ENCODE data around the gene CBFA2T2.

The CBFA2T2 gene

DNA sequence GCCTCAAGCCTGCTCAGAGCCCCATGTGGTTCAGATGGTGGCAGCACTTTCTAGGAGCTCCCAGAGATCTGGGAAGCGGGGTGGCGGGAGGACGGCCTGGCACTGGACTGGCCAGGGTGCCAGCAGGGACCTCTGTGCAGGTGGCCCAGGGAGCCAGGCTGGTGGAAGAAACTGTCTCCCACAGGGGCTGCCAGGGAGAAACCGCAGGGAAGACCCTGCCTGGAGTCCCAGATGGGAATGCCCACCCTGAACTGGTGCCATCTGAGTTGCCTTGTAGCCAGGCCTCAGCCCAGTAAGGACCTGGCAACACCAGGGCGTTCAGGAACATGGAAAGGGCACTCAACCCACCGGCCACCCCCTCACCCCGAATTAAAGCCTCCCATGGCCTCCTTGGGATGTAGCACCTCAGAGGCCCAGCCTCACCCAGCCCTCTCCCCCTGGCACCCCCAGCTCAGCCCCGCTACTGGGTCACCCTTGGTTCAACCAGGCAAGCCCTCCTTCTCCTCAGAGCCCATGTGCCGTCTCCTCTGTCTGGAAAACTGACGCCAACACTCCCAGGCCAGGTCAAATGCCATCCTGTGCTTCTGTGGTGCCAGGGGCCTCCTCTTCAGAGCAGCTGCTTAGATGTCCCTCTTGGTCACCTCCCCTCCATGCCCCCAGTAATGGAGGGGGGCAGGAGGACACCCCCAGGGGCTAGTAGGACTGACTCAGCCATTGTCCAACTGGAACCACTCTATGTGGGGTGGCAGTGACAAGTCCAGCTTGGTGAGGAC is 166.3 kb downstream of the CBFA2T2 start:
- Histone ChIP-seq H4K20me1 (ENCODE audit: insufficient read depth, low read length, poor library complexity, severe bottlenecking) (no peaks in the 10 kb centered on the region), H3K9ac (ENCODE audit: low read depth, low read length, poor library complexity, severe bottlenecking) (no peak overlapping the region), H3K4me2 (ENCODE audit: low read depth, low read length, poor library complexity, severe bottlenecking) (no peak overlapping the region), H3K4me3 (ENCODE audit: low read length, poor library complexity, severe bottlenecking) (no peak overlapping the region), H3K9me3 (ENCODE audit: insufficient read depth, low read depth, low read length) (no peaks in the 10 kb centered on the region), H3F3A (ENCODE audit: low read depth) (no peaks in the 10 kb centered on the region), H3K9me2 (replicated peaks; ENCODE audit: low read depth, low read length) (no peaks in the 10 kb centered on the region), H3K79me2 (ENCODE audit: insufficient read depth, low read length) (no peaks in the 10 kb centered on the region), H2AFZ (ENCODE audit: low read length) (no peak overlapping the region), H3K4me1 (ENCODE audit: insufficient read depth, low read length, poor library complexity, severe bottlenecking) (no peaks in the 10 kb centered on the region), H3K36me3 (ENCODE audit: insufficient read depth, low read length) (no peaks in the 10 kb centered on the region), H3K27me3 (ENCODE audit: insufficient read depth, low read length, poor library complexity, severe bottlenecking) (no peaks in the 10 kb centered on the region)
- TF ChIP-seq EZH2phosphoT487 (IDR thresholded peaks at IDR 0.05; ENCODE audit: borderline replicate concordance) = no peak
- TF ChIP-seq, protein P1, sequence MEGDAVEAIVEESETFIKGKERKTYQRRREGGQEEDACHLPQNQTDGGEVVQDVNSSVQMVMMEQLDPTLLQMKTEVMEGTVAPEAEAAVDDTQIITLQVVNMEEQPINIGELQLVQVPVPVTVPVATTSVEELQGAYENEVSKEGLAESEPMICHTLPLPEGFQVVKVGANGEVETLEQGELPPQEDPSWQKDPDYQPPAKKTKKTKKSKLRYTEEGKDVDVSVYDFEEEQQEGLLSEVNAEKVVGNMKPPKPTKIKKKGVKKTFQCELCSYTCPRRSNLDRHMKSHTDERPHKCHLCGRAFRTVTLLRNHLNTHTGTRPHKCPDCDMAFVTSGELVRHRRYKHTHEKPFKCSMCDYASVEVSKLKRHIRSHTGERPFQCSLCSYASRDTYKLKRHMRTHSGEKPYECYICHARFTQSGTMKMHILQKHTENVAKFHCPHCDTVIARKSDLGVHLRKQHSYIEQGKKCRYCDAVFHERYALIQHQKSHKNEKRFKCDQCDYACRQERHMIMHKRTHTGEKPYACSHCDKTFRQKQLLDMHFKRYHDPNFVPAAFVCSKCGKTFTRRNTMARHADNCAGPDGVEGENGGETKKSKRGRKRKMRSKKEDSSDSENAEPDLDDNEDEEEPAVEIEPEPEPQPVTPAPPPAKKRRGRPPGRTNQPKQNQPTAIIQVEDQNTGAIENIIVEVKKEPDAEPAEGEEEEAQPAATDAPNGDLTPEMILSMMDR (conservative IDR thresholded peaks at IDR 0.05; ENCODE audit: low read length) = no peak

DNA sequence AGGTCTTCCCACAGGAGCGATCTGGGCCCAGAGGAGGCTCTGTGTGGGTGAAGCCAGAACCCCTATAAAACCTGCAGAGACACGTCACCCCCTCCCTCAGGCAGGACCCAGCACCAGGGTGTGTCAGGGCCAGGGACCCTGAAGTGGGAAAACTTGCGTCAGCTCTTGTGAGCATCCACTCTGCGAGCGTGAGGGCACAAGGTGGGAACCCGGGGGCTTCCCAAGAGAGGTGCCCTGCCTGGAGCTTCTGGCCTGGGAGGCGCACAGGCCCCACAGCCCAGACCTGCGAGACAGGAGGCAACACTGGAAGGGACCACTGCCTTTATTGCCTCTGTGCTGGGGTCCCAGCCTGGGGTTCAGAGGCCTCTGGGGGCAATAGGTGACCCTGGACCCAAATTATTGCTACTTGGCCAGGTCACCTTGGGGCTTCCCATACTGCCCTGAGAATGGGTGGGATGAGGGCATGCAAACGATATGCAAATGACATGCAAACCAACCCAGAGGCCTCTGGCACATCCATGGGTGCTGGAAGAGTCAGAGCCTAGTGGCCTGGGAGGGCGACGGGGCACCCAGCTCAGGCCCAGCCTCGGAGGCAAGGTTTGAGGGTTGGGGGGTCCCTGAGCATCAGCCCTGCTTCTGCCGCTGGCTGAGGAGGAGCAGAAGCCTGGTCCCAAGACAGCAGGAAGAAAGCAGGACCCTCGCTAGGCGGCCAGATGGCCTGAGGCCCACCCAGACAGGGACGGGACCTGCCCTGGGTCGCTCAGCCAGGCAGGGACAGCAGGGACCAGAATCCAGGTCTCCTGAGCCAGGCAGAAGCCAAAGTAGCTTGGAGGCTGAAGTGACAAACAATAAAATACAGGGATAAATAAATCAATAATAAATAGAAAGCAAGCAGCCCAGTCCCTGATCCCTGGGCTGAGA is 167.1 kb downstream of the CBFA2T2 start:
- Histone ChIP-seq H3K9me3 (ENCODE audit: insufficient read depth, low read depth, low read length) (no peaks in the 10 kb centered on the region), H3K9me2 (replicated peaks; ENCODE audit: low read depth, low read length) (no peaks in the 10 kb centered on the region), H3K4me3 (ENCODE audit: low read length, poor library complexity, severe bottlenecking) (no peak overlapping the region), H3K36me3 (ENCODE audit: insufficient read depth, low read length) (no peaks in the 10 kb centered on the region), H3F3A (ENCODE audit: low read depth) (no peaks in the 10 kb centered on the region), H3K27me3 (ENCODE audit: insufficient read depth, low read length, poor library complexity, severe bottlenecking) (no peaks in the 10 kb centered on the region), H3K79me2 (ENCODE audit: insufficient read depth, low read length) (no peaks in the 10 kb centered on the region), H4K20me1 (ENCODE audit: insufficient read depth, low read length, poor library complexity, severe bottlenecking) (no peaks in the 10 kb centered on the region), H3K4me1 (ENCODE audit: insufficient read depth, low read length, poor library complexity, severe bottlenecking) (no peaks in the 10 kb centered on the region), H3K9ac (ENCODE audit: low read depth, low read length, poor library complexity, severe bottlenecking) (no peak overlapping the region), H2AFZ (ENCODE audit: low read length) (no peak overlapping the region), H3K4me2 (ENCODE audit: low read depth, low read length, poor library complexity, severe bottlenecking) (no peak overlapping the region)
- TF ChIP-seq, protein P1 (conservative IDR thresholded peaks at IDR 0.05; ENCODE audit: low read length) = no peak
- TF ChIP-seq EZH2phosphoT487 (IDR thresholded peaks at IDR 0.05; ENCODE audit: borderline replicate concordance) = no peak

DNA sequence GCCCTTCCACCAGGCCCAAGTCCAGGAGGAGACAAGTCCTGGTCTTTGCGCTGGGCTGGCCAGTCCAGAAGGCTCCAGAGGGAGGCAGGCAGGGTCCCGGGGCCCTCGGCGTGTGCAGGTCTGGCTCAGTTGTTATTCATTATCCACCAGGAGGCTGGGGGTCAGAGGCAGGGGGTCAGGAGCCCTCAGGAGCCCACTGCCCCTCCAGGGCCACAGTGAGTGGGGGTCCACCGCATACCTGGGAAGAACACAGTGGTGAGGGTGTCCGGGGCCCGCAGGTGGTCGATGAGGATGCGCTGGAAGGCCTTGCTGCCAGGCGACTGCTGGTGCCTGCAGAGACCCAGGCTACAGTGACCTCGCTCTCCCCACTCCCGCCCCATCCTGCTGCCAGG is 167.8 kb downstream of the CBFA2T2 start:
- Histone ChIP-seq H3K36me3 (ENCODE audit: insufficient read depth, low read length) (no peaks in the 10 kb centered on the region), H3K9me2 (replicated peaks; ENCODE audit: low read depth, low read length) (no peaks in the 10 kb centered on the region), H3K4me1 (ENCODE audit: insufficient read depth, low read length, poor library complexity, severe bottlenecking) (peaks cover under 1% of the 10 kb centered on the region), H3K27me3 (ENCODE audit: insufficient read depth, low read length, poor library complexity, severe bottlenecking) (no peaks in the 10 kb centered on the region), H3K9ac (ENCODE audit: low read depth, low read length, poor library complexity, severe bottlenecking) (no peak overlapping the region), H3K4me2 (ENCODE audit: low read depth, low read length, poor library complexity, severe bottlenecking) (no peak overlapping the region), H4K20me1 (ENCODE audit: insufficient read depth, low read length, poor library complexity, severe bottlenecking) (no peaks in the 10 kb centered on the region), H3K79me2 (ENCODE audit: insufficient read depth, low read length) (no peaks in the 10 kb centered on the region), H3K4me3 (ENCODE audit: low read length, poor library complexity, severe bottlenecking) (no peak overlapping the region), H3F3A (ENCODE audit: low read depth) (no peaks in the 10 kb centered on the region), H2AFZ (ENCODE audit: low read length) (no peak overlapping the region), H3K9me3 (ENCODE audit: insufficient read depth, low read depth, low read length) (no peaks in the 10 kb centered on the region)
- TF ChIP-seq, protein P1 (conservative IDR thresholded peaks at IDR 0.05; ENCODE audit: low read length) = no peak
- no peak for TF ChIP-seq EZH2phosphoT487 (IDR thresholded peaks at IDR 0.05; ENCODE audit: borderline replicate concordance)

Measured in Loucy (cell line).